GM19328 (cell line): Measurements from ENCODE around the gene GOLGA8G.
"Not testable (repeated sequence)": the region's sequence is repeated elsewhere in the genome, so short reads cannot be mapped to it uniquely, and the experiment has no call there.

Source experiments
- ATAC-seq: cut with Tn5 transposase; IDR thresholded peaks from one replicate; pipeline ENCODE4 v1.9.1; 2021; ENCODE audit warnings: mild to moderate bottlenecking, moderate library complexity; ENCODE audit not compliant: unreplicated experiment

Gene GOLGA8G

GRCh38 chr15:28532954-28533353, at the start of gene GOLGA8G:
Gene GOLGA8G (minus strand): TSS chr15:28532971. CDS start chr15:28532909, 62 bp downstream.
- not testable (repeated sequence) for ATAC-seq

DNA sequence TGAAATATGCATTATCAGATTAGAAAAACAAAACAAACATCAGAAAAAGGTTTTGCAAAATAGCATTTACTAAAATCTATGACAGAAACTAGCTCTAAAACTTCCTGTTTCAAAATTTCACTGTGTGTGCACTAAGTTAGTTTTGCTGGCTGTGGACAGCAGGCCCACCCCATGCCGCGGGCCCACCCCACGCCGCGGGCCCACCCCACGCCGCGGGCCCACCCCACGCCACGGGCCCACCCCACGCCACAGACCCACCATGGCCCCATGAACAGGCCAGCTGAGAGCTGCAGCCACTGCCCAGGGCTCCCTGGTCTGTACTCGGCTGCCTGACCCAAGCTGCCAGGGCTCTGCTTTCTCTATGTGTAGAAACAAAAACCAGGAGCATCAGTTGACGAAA, 40.6 kb upstream of the GOLGA8G start:
- ATAC-seq = not testable (repeated sequence)

DNA sequence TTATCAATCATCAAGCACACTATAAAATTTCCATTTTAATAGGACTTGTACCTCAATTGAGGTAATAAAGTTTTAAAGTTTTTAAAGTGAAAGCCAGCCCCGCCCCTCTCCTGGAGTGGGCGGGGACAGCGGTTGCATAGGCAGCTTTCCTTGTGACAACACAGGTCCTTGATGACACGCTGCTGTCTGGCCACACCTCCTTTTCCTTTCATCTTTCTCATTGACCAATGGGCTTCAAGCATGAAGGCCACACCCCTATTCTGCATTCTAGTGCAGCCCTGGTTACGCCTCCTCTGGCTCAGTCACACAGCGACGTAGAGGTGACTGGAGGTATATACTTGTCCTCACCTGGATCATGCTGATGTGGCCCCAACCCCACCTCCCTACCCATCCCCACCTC, 20.5 kb upstream of the GOLGA8G start, which contains the start of gene GOLGA6L25:
Gene GOLGA6L25 (plus strand): TSS at position 301 of the 400 bp plus-strand sequence. CDS start 61 bp downstream, at position 362.
- ATAC-seq = not testable (repeated sequence)

DNA sequence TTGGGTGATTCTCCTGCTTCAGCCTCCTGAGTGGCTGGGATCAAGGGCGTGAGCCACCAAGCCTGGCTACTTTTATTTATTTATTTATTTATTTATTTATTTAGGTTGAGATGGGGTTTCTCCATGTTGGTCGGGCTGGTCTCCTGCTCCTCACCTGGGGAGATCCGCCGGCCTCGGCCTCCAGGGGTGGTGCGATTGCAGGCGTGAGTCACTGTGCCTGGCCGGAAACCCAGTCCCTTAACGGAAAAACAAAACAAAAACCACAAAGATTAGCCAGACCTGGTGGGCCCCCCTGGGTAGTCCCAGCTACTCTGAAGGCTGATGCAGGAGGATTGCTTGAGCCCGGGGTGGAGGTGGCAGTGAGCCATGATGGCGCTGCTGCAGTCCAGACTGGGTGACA, 17.6 kb downstream of the GOLGA8G start:
- ATAC-seq = not testable (repeated sequence)

GRCh38 chr15:28514128-28514527, 18.6 kb downstream of the GOLGA8G start:
- ATAC-seq = not testable (repeated sequence)

GRCh38 chr15:28508217-28508889, 24.4 kb downstream of the GOLGA8G start:
- ATAC-seq = not testable (repeated sequence)

DNA sequence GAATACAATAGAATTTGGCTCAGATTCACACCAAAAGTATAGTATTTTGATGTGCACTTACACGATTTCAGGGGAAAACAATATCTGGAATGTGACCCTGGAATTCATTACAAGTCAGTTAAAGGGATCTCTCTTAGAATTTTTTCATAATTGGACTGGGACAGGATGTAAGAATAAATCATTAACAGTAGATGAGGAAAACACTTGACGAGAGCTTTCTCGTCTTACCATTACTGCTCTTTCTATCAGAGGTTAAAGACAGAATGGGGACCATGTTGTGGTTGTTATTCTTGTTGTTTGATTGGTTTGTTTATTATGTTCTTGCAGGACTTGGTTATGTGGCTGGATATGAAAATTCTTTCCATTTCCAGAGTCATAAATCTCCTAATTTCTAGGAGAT, 51.4 kb downstream of the GOLGA8G start:
- ATAC-seq = not testable (repeated sequence)
